Endothelial cell of umbilical vein (primary cell): ENCODE measurements around the gene THAP4. TPM values are rescaled to one million over a fixed set of nuclear protein-coding genes. Genes with fewer than 3 reads are reported as not detected.

Experiments used
- BruUV-seq: library from RNA; stranded (reverse); fragments of 400-500 nt; replicated peaks from 2 replicates; lab custom pipeline; 2021; lab: Mats Ljungman, UMichigan
- CTCF ChIA-PET: fragments of 300-600, 350-600 bp; sonication (Branson Sonifier 250); formaldehyde crosslinking; loops from one replicate; lab custom pipeline; 2021; ENCODE audit warnings: antibody characterized with exemption, inconsistent platforms; lab: Charles Lee
- POLR2A ChIA-PET: fragments of 300-600, 350-600 bp; sonication (Branson Sonifier 250); formaldehyde crosslinking; loops from one replicate; lab custom pipeline; 2021; ENCODE audit warnings: antibody characterized with exemption, inconsistent platforms; lab: Charles Lee
- DNase-seq: peaks from one replicate; pipeline ENCODE4 v3.0.0-alpha.2; 2011; ENCODE audit warnings: low read depth, low spot score
- FAIRE-seq: peaks from 2 replicates; lab custom pipeline; 2011; peaks lifted over from hg19 to GRCh38; lab: Jason Lieb, UNC
- H2AFZ ChIP-seq: 2 replicates; pipeline ENCODE4 v1.6.0; 2012; ENCODE audit warnings: low read depth, low read length, control low read depth, inconsistent platforms
- H3K27ac ChIP-seq: 2 replicates; pipeline ENCODE4 v1.5.1; 2011; ENCODE audit warnings: low read depth, mild to moderate bottlenecking, control low read depth, low read length, moderate library complexity; ENCODE audit not compliant: insufficient read depth
- H3K27me3 ChIP-seq, 2 experiments: 2 replicates each; pipeline versions ENCODE4 v1.6.0 to v1.6.1; 2011; ENCODE audit warnings: low read length in 2 of 2, mixed read lengths in 1 of 2; ENCODE audit not compliant: control insufficient read depth in 2 of 2, insufficient read depth in 2 of 2
- H3K36me3 ChIP-seq, 2 experiments: 2 replicates in 1 of 2; 3 replicates in 1 of 2; pipeline ENCODE4 v1.5.1; 2011; ENCODE audit warnings: low read length in 2 of 2, mild to moderate bottlenecking in 1 of 2, moderate library complexity in 1 of 2; ENCODE audit not compliant: control insufficient read depth in 2 of 2, insufficient read depth in 2 of 2; ENCODE audit errors: extremely low read depth in 1 of 2
- H3K4me1 ChIP-seq: 3 replicates; pipeline ENCODE4 v1.5.1; 2011; ENCODE audit warnings: mild to moderate bottlenecking, low read length; ENCODE audit not compliant: control insufficient read depth, insufficient read depth; ENCODE audit errors: extremely low read depth
- H3K4me2 ChIP-seq: 2 replicates; pipeline ENCODE4 v1.6.1; 2011; ENCODE audit warnings: low read length, control low read depth, mixed read lengths; ENCODE audit not compliant: insufficient read depth
- H3K4me3 ChIP-seq, 3 experiments: fragments of 200-600 bp in 1 of 3; sonication (generic), shearing (Covaris generic) in 1 of 3; replicated peaks in 1 of 3; 2 replicates each; pipeline ENCODE4 v1.5.1; 2011 to 2016; ENCODE audit warnings: control low read depth in 3 of 3, low read length in 3 of 3, mild to moderate bottlenecking in 2 of 3, inconsistent platforms in 1 of 3, low read depth in 1 of 3, moderate library complexity in 1 of 3; ENCODE audit not compliant: insufficient read depth in 1 of 3
- H3K79me2 ChIP-seq: 2 replicates; pipeline ENCODE4 v1.6.0; 2012; ENCODE audit warnings: low read length, inconsistent platforms; ENCODE audit not compliant: control insufficient read depth, insufficient read depth
- H3K9ac ChIP-seq: replicated peaks from 2 replicates; pipeline ENCODE3; 2011; ENCODE audit warnings: low read length, control low read depth; ENCODE audit not compliant: insufficient read depth; ENCODE audit errors: extremely low read depth
- H3K9me1 ChIP-seq: replicated peaks from 3 replicates; pipeline ENCODE4 v1.6.0; 2011; ENCODE audit warnings: mild to moderate bottlenecking, low read length; ENCODE audit not compliant: control insufficient read depth, insufficient read depth; ENCODE audit errors: extremely low read depth
- H3K9me3 ChIP-seq: replicated peaks from 2 replicates; pipeline ENCODE4 v1.5.1; 2012; ENCODE audit warnings: low read length, inconsistent platforms; ENCODE audit not compliant: control insufficient read depth, insufficient read depth
- H4K20me1 ChIP-seq: replicated peaks from 2 replicates; pipeline ENCODE3; 2011; ENCODE audit warnings: mild to moderate bottlenecking, low read length; ENCODE audit not compliant: control insufficient read depth, insufficient read depth; ENCODE audit errors: extremely low read depth
- EZH2 ChIP-seq: IDR thresholded peaks from 2 replicates; pipeline ENCODE4 v1.6.1; 2012; ENCODE audit warnings: borderline replicate concordance, low read depth, mild to moderate bottlenecking, moderate library complexity, low read length, inconsistent platforms; ENCODE audit not compliant: severe bottlenecking
- FOS ChIP-seq: IDR thresholded peaks from 2 replicates; pipeline ENCODE4 v1.6.1; 2011; ENCODE audit warnings: mild to moderate bottlenecking, low read length, moderate library complexity, borderline replicate concordance; ENCODE audit not compliant: insufficient read depth
- MAX ChIP-seq: IDR thresholded peaks from 2 replicates; pipeline ENCODE4 v1.6.1; 2011; ENCODE audit not compliant: insufficient read depth, insufficient read length
- POLR2AphosphoS5 ChIP-seq: IDR thresholded peaks from 2 replicates; pipeline ENCODE4 v1.6.1; 2012; ENCODE audit warnings: low read depth, mild to moderate bottlenecking, control low read depth, low read length, moderate library complexity; ENCODE audit not compliant: insufficient read depth
- dilution Hi-C: fragments of 300-500 bp; cut with MboI; formaldehyde crosslinking; loops from one replicate; pipeline ENCODE4 v1.15.0; 2019; ENCODE audit warnings: low sequenced_read_pairs; ENCODE audit not compliant: extremely low pct_ligation_motif_present
- intact Hi-C: fragments of 100-400 bp; cut with micrococcal nuclease; formaldehyde crosslinking; loops from one replicate; pipeline ENCODE4 v1.10.0; 2022
- polyA plus RNA-seq, 4 experiments: library from polyadenylated mRNA; depleted of rRNA in 3 of 4; stranded (reverse) in 3 of 4; unstranded in 1 of 4; fragments of >200 nt; gene quantifications; 2 replicates each; pipeline versions ENCODE4 v1.2.1 to v1.2.3, GENCODE V29; 2011 to 2012; ENCODE audit warnings: missing spikeins in 1 of 4
- total RNA-seq: library from RNA; stranded (reverse); gene quantifications from 2 replicates; pipeline ENCODE4 v1.2.3, GENCODE V29; 2021

THAP4 gene
- total and polyA plus RNA-seq, 2 donors (not counting 3 experiments of a cell fraction or from before 2014, with no cell fraction given) = 45.4 to 47.4 TPM

- no peaks in the 10 kb centered on the region for H4K20me1 ChIP-seq
- H3K36me3 ChIP-seq = peaks cover 5 to 20% of the 10 kb centered on the region in 2 experiments
- H3K4me2 ChIP-seq = peak overlapping the region; percentile 44
- intact Hi-C loops = loop anchor here (2.0 to 5.0 kb wide), 2 partner anchors 51 to 202 kb away; partner anchors contain the start of gene FARP2
- TF ChIP-seq EZH2 = no peak
- TF ChIP-seq FOS = no peak
- TF ChIP-seq MAX = peak; percentile 72
- peak; percentile 12 for TF ChIP-seq POLR2AphosphoS5
- peak; percentile 85 for FAIRE-seq
- H3K4me1 ChIP-seq = peaks cover 35% of the 10 kb centered on the region
- peaks cover 41% of the 10 kb centered on the region for H3K79me2 ChIP-seq
- H2AFZ ChIP-seq = peak overlapping the region; percentile 94
- ChIA-PET POLR2A (interaction anchor here (0.6 to 3.1 kb wide), 3 partner anchors 12 to 31 kb away, joined by 3 to 8 read pairs (median 3); no protein-coding TSS in a partner anchor), CTCF (interaction anchor here (1.2 to 3.8 kb wide), 2 partner anchors 51 to 52 kb away, joined by 3 to 15 read pairs; partner anchors contain the start of gene STK25)
- dilution Hi-C loops = no loop called here
- peak; percentile 75 for DNase-seq
- H3K27me3 ChIP-seq = no peaks in the 10 kb centered on the region
- BruUV-seq = no TSS peak
- H3K4me3 ChIP-seq = peak overlapping the region; percentile 71 to 80 (median 72)
- H3K9me3 ChIP-seq = no peaks in the 10 kb centered on the region
- no peaks in the 10 kb centered on the region for H3K9me1 ChIP-seq
- peak overlapping the region; percentile 79 for H3K9ac ChIP-seq
- peak overlapping the region; percentile 25 for H3K27ac ChIP-seq
These were observed 77.4 kb downstream of the THAP4 start for GRCh38 chr2:241559323-241560161.
